Neural cell (in vitro differentiated cells): ENCODE results near the gene ARHGAP5. TPM values are rescaled to one million over a fixed set of nuclear protein-coding genes. Genes with fewer than 3 reads are reported as not detected.

ENCODE experiments used
- H2AFZ ChIP-seq: fragments of 200-600, 300-800 bp; sonication (generic), shearing (Covaris generic); 2 replicates; pipeline ENCODE4 v1.6.0; 2014; ENCODE audit warnings: low read depth, mild to moderate bottlenecking, antibody characterized with exemption, low read length, moderate library complexity
- H3F3A ChIP-seq: fragments of 200-600 bp; shearing (Covaris generic); 2 replicates; pipeline ENCODE4 v1.6.1; 2016; ENCODE audit warnings: mild to moderate bottlenecking, moderate library complexity, mixed read lengths, antibody characterized with exemption, low read length; ENCODE audit not compliant: insufficient read depth, poor library complexity, severe bottlenecking
- H3K27ac ChIP-seq: fragments of 200-600, 300-800 bp; sonication (generic), shearing (Covaris generic); 2 replicates; pipeline ENCODE4 v1.5.1; 2014; ENCODE audit warnings: mild to moderate bottlenecking, low read length, moderate library complexity
- H3K27me3 ChIP-seq: fragments of 300-800, 200-600 bp; sonication (generic), shearing (Covaris generic); 2 replicates; pipeline ENCODE4 v1.6.0; 2014; ENCODE audit warnings: mild to moderate bottlenecking, low read depth, low read length, moderate library complexity; ENCODE audit not compliant: insufficient read depth
- H3K36me3 ChIP-seq: fragments of 300-800, 200-600 bp; sonication (generic), shearing (Covaris generic); 2 replicates; pipeline ENCODE4 v1.5.1; 2014; ENCODE audit warnings: mild to moderate bottlenecking, antibody characterized with exemption, low read length, moderate library complexity; ENCODE audit not compliant: insufficient read depth
- H3K4me2 ChIP-seq: fragments of 300-800, 200-600 bp; sonication (generic), shearing (Covaris generic); 2 replicates; pipeline ENCODE4 v1.6.0; 2014; ENCODE audit warnings: mild to moderate bottlenecking, low read length
- H3K4me3 ChIP-seq: fragments of 300-800, 200-600 bp; sonication (generic), shearing (Covaris generic); 2 replicates; pipeline ENCODE4 v1.5.1; 2014; ENCODE audit warnings: mild to moderate bottlenecking, low read length, moderate library complexity
- H3K79me2 ChIP-seq: fragments of 200-600 bp; shearing (Covaris generic); replicated peaks from 2 replicates; pipeline ENCODE4 v1.6.0; 2014; ENCODE audit warnings: mild to moderate bottlenecking, low read length, moderate library complexity; ENCODE audit not compliant: insufficient read depth
- H3K9ac ChIP-seq: fragments of 300-800, 200-600 bp; sonication (generic), shearing (Covaris generic); 2 replicates; pipeline ENCODE4 v1.6.1; 2016; ENCODE audit warnings: mild to moderate bottlenecking, low read length, mixed read lengths
- H3K9me2 ChIP-seq: fragments of 200-600 bp; shearing (Covaris generic); 2 replicates; pipeline ENCODE4 v1.6.1; 2016; ENCODE audit warnings: mild to moderate bottlenecking, low read length, mixed read lengths; ENCODE audit not compliant: insufficient read depth
- H3K9me3 ChIP-seq: fragments of 200-600, 300-800 bp; sonication (generic), shearing (Covaris generic); 2 replicates; pipeline ENCODE4 v1.6.1; 2016; ENCODE audit warnings: mild to moderate bottlenecking, mixed run types, low read length, moderate library complexity, mixed read lengths
- H4K20me1 ChIP-seq: fragments of 200-600 bp; shearing (Covaris generic); 2 replicates; pipeline ENCODE4 v1.6.1; 2016; ENCODE audit warnings: mild to moderate bottlenecking, mixed run types; ENCODE audit not compliant: insufficient read depth
- CTCF ChIP-seq: fragments of 450-650 bp; IDR thresholded peaks from 2 replicates; pipeline ENCODE4 v1.5.1; 2014; ENCODE audit warnings: antibody characterized with exemption, mild to moderate bottlenecking, moderate library complexity; ENCODE audit not compliant: poor library complexity, severe bottlenecking
- MXI1 ChIP-seq: fragments of 450-650 bp; conservative IDR thresholded peaks from 2 replicates; pipeline ENCODE4 v1.6.1; 2014; ENCODE audit warnings: antibody characterized with exemption, mild to moderate bottlenecking; ENCODE audit not compliant: poor library complexity, severe bottlenecking
- POLR2AphosphoS5 ChIP-seq: IDR thresholded peaks from 2 replicates; pipeline ENCODE4 v1.6.1; 2012
- RAD21 ChIP-seq: fragments of 450-650 bp; conservative IDR thresholded peaks from 2 replicates; pipeline ENCODE4 v1.6.1; 2014; ENCODE audit warnings: antibody characterized with exemption, mild to moderate bottlenecking, moderate library complexity
- REST ChIP-seq: IDR thresholded peaks from 2 replicates; pipeline ENCODE4 v1.6.1; 2012; ENCODE audit warnings: borderline replicate concordance
- SMC3 ChIP-seq: fragments of 450-650 bp; conservative IDR thresholded peaks from 2 replicates; pipeline ENCODE4 v1.6.1; 2014; ENCODE audit warnings: antibody characterized with exemption, mild to moderate bottlenecking, moderate library complexity; ENCODE audit not compliant: poor library complexity
- TAF1 ChIP-seq: IDR thresholded peaks from 2 replicates; pipeline ENCODE4 v1.6.1; 2012; ENCODE audit warnings: low read depth
- polyA plus RNA-seq: library from polyadenylated mRNA; depleted of rRNA; stranded (reverse); fragments of >200 nt; gene quantifications from 2 replicates; pipeline ENCODE4 v1.2.3, GENCODE V29; 2014

The ARHGAP5 gene
- polyA plus RNA-seq, 1 donor from 2014 or later, result 32.2 TPM

- H3K27ac ChIP-seq, result no peak overlapping the region
- H3K4me2 ChIP-seq, result no peak overlapping the region
- H3F3A ChIP-seq, result no peaks in the 10 kb centered on the region
- H3K9me3 ChIP-seq, result no peaks in the 10 kb centered on the region
- H3K27me3 ChIP-seq, result no peaks in the 10 kb centered on the region
- no peak for TF ChIP-seq REST
- peaks cover 10% of the 10 kb centered on the region for H4K20me1 ChIP-seq
- no peaks in the 10 kb centered on the region for H3K36me3 ChIP-seq
- no peaks in the 10 kb centered on the region for H3K9me2 ChIP-seq
- H2AFZ ChIP-seq, result no peak overlapping the region
- H3K79me2 ChIP-seq, result peaks cover 80% of the 10 kb centered on the region
- H3K9ac ChIP-seq, result no peak overlapping the region
- no peak overlapping the region for H3K4me3 ChIP-seq
Measured at GRCh38 chr14:32081901-32082300, 4.8 kb downstream of the ARHGAP5 start.

- Histone ChIP-seq H3K9me2 (no peaks in the 10 kb centered on the region), H3K4me3 (no peak overlapping the region), H3K9me3 (no peaks in the 10 kb centered on the region), H3K79me2 (peaks cover 90% of the 10 kb centered on the region), H3K27me3 (no peaks in the 10 kb centered on the region), H2AFZ (no peak overlapping the region), H3K36me3 (no peaks in the 10 kb centered on the region), H4K20me1 (peaks cover 10% of the 10 kb centered on the region), H3F3A (no peaks in the 10 kb centered on the region), H3K4me2 (no peak overlapping the region), H3K9ac (no peak overlapping the region), H3K27ac (no peak overlapping the region)
- TF ChIP-seq SMC3 (no peak), CTCF (no peak), RAD21 (no peak), POLR2AphosphoS5 (no peak), MXI1 (no peak), REST (no peak), TAF1 (no peak)
Measured at GRCh38 chr14:32083315-32083624, 6.2 kb downstream of the ARHGAP5 start.
